DMS53 (cell line): ENCODE data around the gene ALG2.

Source experiments
- DNase-seq: peaks from one replicate; lab custom pipeline; 2025; lab: John Stamatoyannopoulos, UW

Gene ALG2

GRCh38 chr9:99190597-99191283 is 31.0 kb downstream of the ALG2 start:
- DNase-seq = no peak

GRCh38 chr9:99189887-99190596 is 31.7 kb downstream of the ALG2 start:
- peak; percentile 7 for DNase-seq

- no peak for DNase-seq
Measured at GRCh38 chr9:99189186-99189585, 32.6 kb downstream of the ALG2 start.

- no peak for DNase-seq
Measured at GRCh38 chr9:99187311-99187710, 34.4 kb downstream of the ALG2 start.

- no peak for DNase-seq
Measured at GRCh38 chr9:99185934-99186333, 35.8 kb downstream of the ALG2 start.

- DNase-seq = no peak
Measured at GRCh38 chr9:99185348-99185632, 36.5 kb downstream of the ALG2 start.

- DNase-seq = peak; percentile 88
Measured at GRCh38 chr9:99184475-99185347, 37.0 kb downstream of the ALG2 start.

DNA sequence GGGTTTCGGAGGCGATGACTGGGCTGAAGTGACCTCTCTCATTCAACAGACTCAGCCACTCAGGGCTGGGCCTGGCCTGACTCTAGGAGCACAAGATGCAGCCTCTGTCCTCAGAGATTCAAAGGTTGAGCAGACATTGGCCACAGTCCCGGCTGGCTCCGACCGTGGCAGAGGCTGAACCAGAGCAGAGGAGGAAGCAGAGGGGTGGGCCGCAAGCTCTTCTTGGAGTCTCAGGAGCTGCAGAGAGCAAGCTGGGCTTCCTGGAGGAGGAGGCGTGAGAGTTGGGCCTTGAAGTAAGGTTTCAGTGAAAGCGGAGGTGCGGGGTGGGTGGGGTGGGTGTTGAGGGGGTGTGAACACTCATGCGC is 37.6 kb downstream of the ALG2 start:
- no peak for DNase-seq

DNA sequence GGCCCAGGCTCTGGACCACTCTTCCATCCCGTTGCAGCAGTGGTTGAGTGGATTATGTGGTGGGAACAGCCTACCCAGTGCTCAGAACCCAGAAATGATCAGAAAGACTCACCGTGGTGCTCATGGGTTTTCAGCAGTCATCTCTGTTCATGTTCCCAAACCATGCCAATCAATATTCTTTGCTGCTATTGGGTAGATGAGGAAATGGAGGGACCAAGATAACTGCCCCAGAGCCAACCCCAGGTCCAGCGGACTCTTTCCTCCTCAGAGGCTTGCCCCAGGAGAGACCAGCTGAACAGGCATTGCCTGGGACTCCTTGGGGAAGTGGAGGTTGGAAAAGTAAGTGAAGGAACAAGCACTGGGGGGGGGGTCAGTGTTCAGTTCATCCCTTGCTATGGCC is 38.1 kb downstream of the ALG2 start:
- no peak for DNase-seq

GRCh38 chr9:99182356-99182755 is 39.4 kb downstream of the ALG2 start:
- no peak for DNase-seq

- no peak for DNase-seq
Measured at GRCh38 chr9:99181621-99182020, 40.1 kb downstream of the ALG2 start.

DNA sequence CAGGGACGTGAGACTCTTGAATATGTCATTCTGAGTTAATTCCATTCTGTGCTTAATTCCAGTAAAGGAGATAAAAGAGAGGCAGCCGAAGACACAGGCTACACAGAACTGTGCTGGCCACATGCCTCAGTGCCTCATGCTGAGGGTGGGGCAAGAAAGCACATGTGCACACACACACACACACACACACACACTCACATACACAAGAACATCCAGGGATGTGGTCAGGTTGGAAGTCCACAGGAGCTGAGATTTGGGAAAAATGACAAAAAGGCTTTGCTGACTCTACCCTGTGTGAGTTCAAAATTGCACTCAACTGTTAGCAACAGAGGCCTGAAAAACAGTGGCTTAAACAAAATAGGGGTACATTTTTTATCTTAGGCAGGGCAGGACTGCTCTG is 40.5 kb downstream of the ALG2 start:
- DNase-seq = no peak

GRCh38 chr9:99180662-99181061 is 41.1 kb downstream of the ALG2 start:
- DNase-seq = no peak

DNA sequence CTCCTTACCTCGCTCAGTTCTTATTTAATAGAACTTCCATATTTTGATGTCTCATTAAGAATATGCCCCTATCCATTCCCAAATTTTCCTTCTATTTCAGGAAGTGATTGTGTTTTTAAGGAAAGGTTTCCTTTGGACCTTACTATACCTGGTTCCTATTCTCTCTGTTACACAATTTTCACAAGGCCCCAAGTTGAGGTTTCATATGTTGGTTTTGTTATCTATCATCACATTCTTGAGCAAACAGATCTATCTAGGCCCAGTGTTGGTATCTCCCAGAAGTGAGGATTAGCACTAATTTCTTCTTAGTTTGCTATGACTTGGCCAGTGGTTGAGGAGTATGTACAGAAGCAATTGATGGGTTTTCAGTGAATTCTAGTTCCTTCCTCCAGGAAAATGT is 41.5 kb downstream of the ALG2 start:
- no peak for DNase-seq

- no peak for DNase-seq
Measured at GRCh38 chr9:99178912-99179872, 42.5 kb downstream of the ALG2 start.

DNA sequence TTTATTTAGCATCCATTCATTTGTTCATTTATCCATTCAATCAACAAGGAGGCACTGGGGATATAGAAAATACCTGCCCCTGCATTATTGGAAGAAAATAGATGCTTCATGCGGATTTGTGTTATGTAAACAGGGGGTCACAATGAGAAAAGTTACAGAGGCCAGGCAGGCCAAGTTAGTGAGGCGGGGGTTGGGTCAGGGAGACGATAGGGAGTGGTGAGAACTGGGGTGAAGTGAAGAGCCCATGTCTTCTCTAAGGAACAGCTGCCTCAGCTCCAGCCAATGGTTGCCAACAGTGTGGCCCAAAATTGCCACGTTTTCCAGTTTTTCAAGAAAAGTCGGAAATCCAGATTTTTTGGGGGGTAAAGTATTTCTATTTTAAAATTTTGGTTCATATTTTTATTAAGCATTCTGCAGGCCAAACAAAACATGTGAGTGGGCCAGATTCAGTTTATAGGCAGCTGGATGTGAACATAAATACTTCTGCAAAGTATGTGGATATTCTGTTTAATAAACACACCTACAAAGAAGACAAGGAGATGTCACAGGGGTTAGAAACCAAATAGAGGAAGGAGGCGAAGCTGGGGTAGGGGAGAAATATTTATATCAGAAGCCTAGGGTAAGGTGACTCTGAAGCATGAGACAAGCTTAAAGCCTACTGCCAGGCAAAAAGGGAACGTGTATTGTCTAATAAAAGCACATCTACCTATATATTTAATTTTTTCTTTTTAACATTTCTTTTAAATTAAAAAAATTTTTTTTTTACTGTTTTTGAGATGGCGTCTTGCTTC is 44.0 kb downstream of the ALG2 start:
- DNase-seq = no peak

- peak; percentile 48 for DNase-seq
Measured at GRCh38 chr9:99176527-99177013, 45.2 kb downstream of the ALG2 start.

- DNase-seq = peak; percentile 53
Measured at GRCh38 chr9:99173570-99174504, 47.9 kb downstream of the ALG2 start.

DNA sequence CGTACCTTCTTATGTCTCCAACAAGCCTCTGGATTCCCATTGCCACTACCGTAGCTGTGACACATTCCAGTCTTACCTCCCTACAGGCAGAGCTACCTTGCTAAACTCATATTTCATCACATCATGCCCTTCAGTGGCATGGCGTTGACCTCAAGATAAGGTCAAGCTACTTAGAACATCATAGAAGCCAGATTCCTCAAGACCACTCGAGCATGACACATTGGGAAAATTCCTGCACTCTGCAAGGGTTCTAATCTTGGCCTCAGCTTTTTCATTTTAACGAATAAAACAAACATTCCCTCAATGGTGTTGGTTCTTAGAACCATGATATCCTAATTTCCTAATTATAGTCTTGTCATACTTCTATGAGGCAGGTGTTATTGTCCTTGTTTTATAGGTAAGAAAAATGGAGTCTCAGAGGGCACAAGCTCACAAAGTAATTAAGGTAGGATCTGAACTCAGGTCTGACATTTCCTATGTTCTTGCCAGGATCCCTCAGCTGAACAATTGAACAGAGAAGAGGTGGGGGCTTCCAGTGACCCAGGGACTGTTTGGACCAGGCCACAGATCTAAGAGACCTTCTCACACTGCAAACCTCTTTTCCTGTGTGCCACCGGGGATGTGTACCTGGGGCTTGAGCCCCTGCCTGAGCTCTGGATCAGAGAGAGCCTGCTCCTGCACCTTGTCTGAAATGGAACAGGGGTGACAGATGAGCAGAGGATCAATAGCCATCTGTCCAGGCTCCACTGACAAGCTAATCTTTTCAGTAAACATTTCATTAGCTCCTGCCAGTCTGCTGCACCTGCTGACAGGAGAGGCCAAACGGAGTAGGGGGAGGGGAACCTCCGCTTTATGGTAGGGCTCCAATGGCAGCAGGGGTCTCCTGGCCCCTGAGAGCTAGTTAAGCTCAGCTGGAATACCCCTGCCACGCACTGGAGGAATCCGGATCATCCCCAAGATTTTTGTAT is 49.3 kb downstream of the ALG2 start:
- DNase-seq = peak; percentile 87
